Measurements from ENCODE around the gene GKN1.

The GKN1 gene

DNA sequence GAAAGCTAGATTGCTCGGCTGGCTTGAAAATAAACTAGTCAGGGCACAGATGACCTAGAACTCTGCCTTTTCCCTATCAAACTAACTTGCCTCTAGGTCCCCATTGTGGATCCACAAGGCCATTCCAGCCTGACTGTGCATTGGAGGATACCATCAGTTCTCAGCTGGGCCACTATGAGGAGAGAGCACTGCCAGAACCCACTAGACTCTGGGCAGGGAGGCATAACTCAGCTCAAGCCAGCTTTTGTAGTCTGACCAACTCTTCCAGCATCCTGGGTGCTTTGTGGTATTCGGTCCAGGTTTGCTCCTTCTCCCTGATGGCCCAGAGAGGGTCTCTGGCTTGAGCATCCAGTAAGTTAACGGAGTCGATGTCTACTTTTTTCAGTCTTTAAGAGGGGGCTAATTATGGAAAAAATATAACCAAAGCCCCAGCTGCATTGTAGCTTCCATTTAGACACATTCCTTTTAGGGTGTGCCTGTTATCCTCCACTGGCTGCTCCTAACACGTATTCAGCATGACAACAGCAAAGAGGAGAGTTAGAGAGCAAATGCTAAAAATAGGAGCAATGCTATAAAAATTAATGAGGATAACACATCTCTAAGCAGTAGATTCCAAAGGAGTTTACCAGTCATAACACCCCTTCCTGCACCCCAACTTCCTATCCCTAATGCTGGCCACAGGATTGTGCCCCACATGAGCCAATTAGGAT is 36.9 kb upstream of the GKN1 start:
- H3K27me3 ChIP-seq (ENCODE audit: control insufficient read depth in 2 of 2, insufficient read depth in 2 of 2, low read length in 2 of 2), result peaks cover 0 to 1% of the 10 kb centered on the region in 2 donors
- H3K27ac ChIP-seq (ENCODE audit: low read depth in 2 of 2, low read length in 2 of 2), result no peak overlapping the region
- H3K9ac ChIP-seq (ENCODE audit: low read depth in 1 of 2, low read length in 2 of 2), result no peak overlapping the region
- no peaks in the 10 kb centered on the region for H3K36me3 ChIP-seq (ENCODE audit: control insufficient read depth in 2 of 2, insufficient read depth in 2 of 2, low read length in 2 of 2)
- no peaks in the 10 kb centered on the region for H3K4me1 ChIP-seq (ENCODE audit: control insufficient read depth in 2 of 2, insufficient read depth in 2 of 2, low read length in 2 of 2)
- H3K9me3 ChIP-seq (ENCODE audit: control insufficient read depth in 2 of 2, low read length in 2 of 2), result no peaks in the 10 kb centered on the region
- H3K4me3 ChIP-seq (ENCODE audit: low read length in 2 of 2), result no peak overlapping the region

DNA sequence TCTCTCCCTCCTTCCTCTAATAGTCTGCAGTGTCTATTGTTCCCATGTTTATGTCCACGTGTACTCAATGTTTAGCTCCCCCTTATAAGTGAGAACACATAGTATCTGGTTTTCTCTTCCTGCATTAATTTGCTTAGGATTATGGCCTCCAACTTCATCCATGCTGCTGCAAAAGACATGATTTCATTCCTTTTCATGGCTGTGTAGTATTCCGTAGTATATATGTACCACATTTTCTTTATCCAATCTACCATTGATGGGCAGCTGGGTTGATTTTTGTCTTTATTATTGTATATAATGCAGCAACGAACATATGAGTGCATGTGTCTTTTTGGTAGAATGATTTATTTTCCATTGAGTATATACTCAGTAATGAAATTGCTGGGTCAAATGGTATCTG is 35.5 kb upstream of the GKN1 start:
- no peak overlapping the region for H3K27ac ChIP-seq (ENCODE audit: low read depth in 2 of 2, low read length in 2 of 2)

DNA sequence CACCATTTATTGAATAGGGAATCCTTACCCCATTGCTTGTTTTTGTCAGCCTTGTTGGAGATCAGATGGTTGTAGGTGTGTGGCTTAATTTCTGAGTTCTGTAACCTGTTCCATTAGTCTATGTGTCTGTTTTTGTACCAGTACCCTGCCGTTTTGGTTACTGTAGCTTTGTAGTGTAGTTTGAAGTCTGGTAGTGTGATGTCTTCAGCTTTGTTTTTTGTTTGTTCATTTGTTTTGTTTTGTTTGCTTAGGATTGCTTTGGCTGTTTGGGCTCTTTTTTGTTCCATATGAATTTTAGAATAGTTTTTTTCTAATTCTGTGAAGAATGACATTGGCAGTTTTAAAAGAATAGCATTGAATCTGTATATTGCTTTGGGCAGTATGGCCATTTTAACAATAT is 34.5 kb upstream of the GKN1 start:
- H3K9me3 ChIP-seq (ENCODE audit: control insufficient read depth in 2 of 2, low read length in 2 of 2), result no peaks in the 10 kb centered on the region
- H3K4me1 ChIP-seq (ENCODE audit: control insufficient read depth in 2 of 2, insufficient read depth in 2 of 2, low read length in 2 of 2), result no peaks in the 10 kb centered on the region
- H3K36me3 ChIP-seq (ENCODE audit: control insufficient read depth in 2 of 2, insufficient read depth in 2 of 2, low read length in 2 of 2), result no peaks in the 10 kb centered on the region
- no peak overlapping the region for H3K27ac ChIP-seq (ENCODE audit: low read depth in 2 of 2, low read length in 2 of 2)
- no peak overlapping the region for H3K4me3 ChIP-seq (ENCODE audit: low read length in 2 of 2)
- H3K27me3 ChIP-seq (ENCODE audit: control insufficient read depth in 2 of 2, insufficient read depth in 2 of 2, low read length in 2 of 2), result peaks cover 0 to 1% of the 10 kb centered on the region in 2 donors
- no peak overlapping the region for H3K9ac ChIP-seq (ENCODE audit: low read depth in 1 of 2, low read length in 2 of 2)

More for the DNA sequence above, 35.5 kb upstream of the GKN1 start:
- H3K27me3 ChIP-seq (ENCODE audit: control insufficient read depth in 2 of 2, insufficient read depth in 2 of 2, low read length in 2 of 2), result peaks cover 0 to 1% of the 10 kb centered on the region in 2 donors
- no peak overlapping the region for H3K4me3 ChIP-seq (ENCODE audit: low read length in 2 of 2)
- no peaks in the 10 kb centered on the region for H3K36me3 ChIP-seq (ENCODE audit: control insufficient read depth in 2 of 2, insufficient read depth in 2 of 2, low read length in 2 of 2)
- H3K9ac ChIP-seq (ENCODE audit: low read depth in 1 of 2, low read length in 2 of 2), result no peak overlapping the region
- H3K9me3 ChIP-seq (ENCODE audit: control insufficient read depth in 2 of 2, low read length in 2 of 2), result no peaks in the 10 kb centered on the region
- H3K4me1 ChIP-seq (ENCODE audit: control insufficient read depth in 2 of 2, insufficient read depth in 2 of 2, low read length in 2 of 2), result no peaks in the 10 kb centered on the region

DNA sequence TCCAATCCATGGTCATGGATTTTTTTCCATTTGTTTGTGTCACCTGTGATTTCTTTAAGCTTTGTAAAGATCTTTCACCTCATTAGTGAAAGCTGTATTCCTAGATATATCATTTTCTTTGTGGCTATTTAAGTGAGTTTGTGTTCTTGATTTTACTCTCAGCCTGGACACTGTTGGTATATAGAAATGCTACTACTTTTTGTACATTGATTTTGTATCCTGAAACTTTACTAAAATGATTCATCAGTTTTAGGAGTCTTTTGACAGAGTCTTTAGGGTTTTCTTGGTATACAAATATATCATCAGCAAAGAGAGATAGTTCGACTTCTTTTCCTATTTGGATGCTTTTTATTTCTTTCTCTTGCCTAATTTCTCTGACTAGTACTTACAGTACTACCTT is 34.1 kb upstream of the GKN1 start:
- Histone ChIP-seq H3K4me1 (ENCODE audit: control insufficient read depth in 2 of 2, insufficient read depth in 2 of 2, low read length in 2 of 2) (no peaks in the 10 kb centered on the region), H3K36me3 (ENCODE audit: control insufficient read depth in 2 of 2, insufficient read depth in 2 of 2, low read length in 2 of 2) (no peaks in the 10 kb centered on the region), H3K4me3 (ENCODE audit: low read length in 2 of 2) (no peak overlapping the region), H3K27ac (ENCODE audit: low read depth in 2 of 2, low read length in 2 of 2) (no peak overlapping the region), H3K9ac (ENCODE audit: low read depth in 1 of 2, low read length in 2 of 2) (no peak overlapping the region), H3K9me3 (ENCODE audit: control insufficient read depth in 2 of 2, low read length in 2 of 2) (no peaks in the 10 kb centered on the region), H3K27me3 (ENCODE audit: control insufficient read depth in 2 of 2, insufficient read depth in 2 of 2, low read length in 2 of 2) (peaks cover 0 to under 1% of the 10 kb centered on the region in 2 donors)

DNA sequence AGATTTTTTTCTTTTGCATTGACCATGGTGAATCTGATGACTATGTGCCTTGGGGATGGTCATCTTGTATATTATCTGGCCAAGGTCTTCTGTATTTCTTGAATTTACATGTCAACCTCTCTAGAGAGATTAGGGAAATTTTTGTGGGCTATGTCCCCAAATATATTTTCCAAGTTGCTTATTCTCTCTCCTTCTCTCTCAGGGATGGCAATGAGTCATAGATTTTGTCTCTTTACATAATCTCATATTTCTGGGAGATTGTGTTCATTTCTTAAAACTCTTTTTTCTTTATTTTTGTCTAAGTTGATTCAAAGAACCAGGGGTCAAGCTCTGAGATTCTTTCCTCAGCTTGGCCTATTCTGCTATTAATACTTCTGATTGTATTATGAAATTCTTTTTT is 31.6 kb upstream of the GKN1 start:
- H3K27me3 ChIP-seq (ENCODE audit: control insufficient read depth in 2 of 2, insufficient read depth in 2 of 2, low read length in 2 of 2), result no peaks in the 10 kb centered on the region

DNA sequence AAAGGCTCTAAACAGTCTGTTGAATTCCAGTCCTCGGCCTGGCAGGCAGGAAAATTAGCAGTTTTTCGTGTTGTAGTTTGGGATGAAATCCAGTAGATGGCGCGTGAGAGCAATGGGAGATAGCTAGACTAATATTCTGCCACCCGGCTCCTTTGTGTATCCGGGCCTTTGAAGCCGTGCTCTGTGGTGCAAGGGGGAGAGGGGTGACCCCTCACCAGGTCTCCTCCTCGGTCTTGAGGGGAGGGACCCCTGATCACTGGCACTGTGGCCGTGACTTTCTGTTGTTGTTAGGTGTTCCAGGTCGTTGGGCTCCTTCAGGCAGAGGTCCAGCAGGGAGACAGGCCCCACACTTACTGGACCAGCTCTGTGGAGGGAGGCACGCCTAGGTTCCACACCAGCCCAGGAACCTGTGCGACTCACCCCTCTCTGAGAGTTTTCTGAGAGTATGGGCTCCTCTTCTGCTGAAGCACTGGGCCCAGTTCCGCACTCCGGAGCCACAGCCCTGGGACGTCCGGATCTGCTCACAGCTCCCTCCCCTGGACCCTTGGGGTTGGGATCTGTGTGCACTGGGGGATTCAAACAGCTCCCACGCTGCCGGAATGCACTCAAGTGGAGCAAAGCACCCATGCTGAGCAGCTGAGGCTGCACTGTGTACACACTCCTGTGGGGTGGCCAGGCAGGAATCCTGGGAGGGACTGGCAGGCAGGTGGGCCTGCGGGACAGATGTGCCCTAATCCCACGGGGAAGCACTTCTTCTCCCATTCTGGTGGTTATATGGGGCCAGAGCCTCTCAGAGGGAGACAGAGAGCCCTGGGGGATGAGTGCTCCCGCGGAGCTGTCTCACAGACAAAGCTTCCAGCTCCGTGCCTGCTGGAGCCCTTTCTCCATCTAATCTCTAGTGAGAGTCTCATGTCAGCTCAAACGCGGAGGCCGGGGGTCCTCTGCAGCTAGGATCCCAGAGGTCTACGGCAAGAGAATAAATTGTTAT is 30.6 kb upstream of the GKN1 start:
- H3K9me3 ChIP-seq (ENCODE audit: control insufficient read depth in 2 of 2, low read length in 2 of 2), result no peaks in the 10 kb centered on the region
- H3K4me1 ChIP-seq (ENCODE audit: control insufficient read depth in 2 of 2, insufficient read depth in 2 of 2, low read length in 2 of 2), result no peaks in the 10 kb centered on the region
- H3K9ac ChIP-seq (ENCODE audit: low read depth in 1 of 2, low read length in 2 of 2), result no peak overlapping the region
- H3K36me3 ChIP-seq (ENCODE audit: control insufficient read depth in 2 of 2, insufficient read depth in 2 of 2, low read length in 2 of 2), result no peaks in the 10 kb centered on the region
- H3K4me3 ChIP-seq (ENCODE audit: low read length in 2 of 2), result no peak overlapping the region
- no peak overlapping the region for H3K27ac ChIP-seq (ENCODE audit: low read depth in 2 of 2, low read length in 2 of 2)
- no peaks in the 10 kb centered on the region for H3K27me3 ChIP-seq (ENCODE audit: control insufficient read depth in 2 of 2, insufficient read depth in 2 of 2, low read length in 2 of 2)

More for the DNA sequence above, 31.6 kb upstream of the GKN1 start:
- Histone ChIP-seq H3K4me3 (ENCODE audit: low read length in 2 of 2) (no peak overlapping the region), H3K27ac (ENCODE audit: low read depth in 2 of 2, low read length in 2 of 2) (no peak overlapping the region), H3K36me3 (ENCODE audit: control insufficient read depth in 2 of 2, insufficient read depth in 2 of 2, low read length in 2 of 2) (no peaks in the 10 kb centered on the region), H3K4me1 (ENCODE audit: control insufficient read depth in 2 of 2, insufficient read depth in 2 of 2, low read length in 2 of 2) (no peaks in the 10 kb centered on the region), H3K9me3 (ENCODE audit: control insufficient read depth in 2 of 2, low read length in 2 of 2) (no peaks in the 10 kb centered on the region), H3K9ac (ENCODE audit: low read depth in 1 of 2, low read length in 2 of 2) (no peak overlapping the region)

DNA sequence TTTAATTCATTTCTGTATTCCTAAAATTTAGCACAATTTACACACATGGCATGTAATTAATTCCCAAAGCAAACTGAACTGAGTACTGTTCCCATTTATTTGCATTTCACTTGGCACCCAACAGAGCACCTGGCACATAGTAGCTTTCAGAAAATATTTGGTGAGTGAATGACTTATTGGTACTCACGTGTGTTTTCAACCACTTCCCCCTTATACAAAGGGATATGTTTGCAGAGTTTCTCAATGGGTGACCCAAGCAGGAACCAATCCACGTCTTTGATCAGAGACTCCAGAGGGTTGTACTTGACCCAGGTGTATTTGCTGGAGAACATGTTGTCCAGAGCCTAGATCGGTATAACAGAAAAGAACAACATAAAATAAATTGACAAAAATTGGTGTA is 28.3 kb upstream of the GKN1 start:
- no peak overlapping the region for H3K4me3 ChIP-seq (ENCODE audit: low read length in 2 of 2)
- H3K27ac ChIP-seq (ENCODE audit: low read depth in 2 of 2, low read length in 2 of 2), result no peak overlapping the region
- H3K4me1 ChIP-seq (ENCODE audit: control insufficient read depth in 2 of 2, insufficient read depth in 2 of 2, low read length in 2 of 2), result no peaks in the 10 kb centered on the region
- no peak overlapping the region for H3K9ac ChIP-seq (ENCODE audit: low read depth in 1 of 2, low read length in 2 of 2)
- no peaks in the 10 kb centered on the region for H3K9me3 ChIP-seq (ENCODE audit: control insufficient read depth in 2 of 2, low read length in 2 of 2)
- H3K36me3 ChIP-seq (ENCODE audit: control insufficient read depth in 2 of 2, insufficient read depth in 2 of 2, low read length in 2 of 2), result no peaks in the 10 kb centered on the region
- H3K27me3 ChIP-seq (ENCODE audit: control insufficient read depth in 2 of 2, insufficient read depth in 2 of 2, low read length in 2 of 2), result no peaks in the 10 kb centered on the region

DNA sequence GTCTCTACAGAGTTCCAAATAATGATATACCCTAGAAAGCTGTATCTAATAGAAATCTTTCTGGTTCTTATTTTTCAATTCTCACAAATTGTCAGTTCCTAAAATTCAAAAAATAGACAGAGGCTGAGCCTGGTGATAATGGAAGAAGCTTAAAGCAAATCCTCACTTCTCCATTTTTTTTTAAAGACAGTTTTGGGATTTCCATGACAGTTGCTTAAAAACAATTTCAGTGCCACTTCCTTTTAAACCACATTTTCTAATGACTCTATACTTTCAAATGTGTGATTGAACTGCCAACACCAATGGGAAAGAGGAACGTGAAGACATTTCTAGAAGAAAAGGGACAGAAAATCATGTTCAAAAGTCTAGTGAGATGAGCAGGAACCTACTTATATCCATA is 25.7 kb upstream of the GKN1 start:
- H3K9me3 ChIP-seq (ENCODE audit: control insufficient read depth in 2 of 2, low read length in 2 of 2), result no peaks in the 10 kb centered on the region
- H3K4me1 ChIP-seq (ENCODE audit: control insufficient read depth in 2 of 2, insufficient read depth in 2 of 2, low read length in 2 of 2), result no peaks in the 10 kb centered on the region
- no peak overlapping the region for H3K9ac ChIP-seq (ENCODE audit: low read depth in 1 of 2, low read length in 2 of 2)
- H3K36me3 ChIP-seq (ENCODE audit: control insufficient read depth in 2 of 2, insufficient read depth in 2 of 2, low read length in 2 of 2), result no peaks in the 10 kb centered on the region
- H3K27me3 ChIP-seq (ENCODE audit: control insufficient read depth in 2 of 2, insufficient read depth in 2 of 2, low read length in 2 of 2), result no peaks in the 10 kb centered on the region
- no peak overlapping the region for H3K4me3 ChIP-seq (ENCODE audit: low read length in 2 of 2)
- H3K27ac ChIP-seq (ENCODE audit: low read depth in 2 of 2, low read length in 2 of 2), result no peak overlapping the region

DNA sequence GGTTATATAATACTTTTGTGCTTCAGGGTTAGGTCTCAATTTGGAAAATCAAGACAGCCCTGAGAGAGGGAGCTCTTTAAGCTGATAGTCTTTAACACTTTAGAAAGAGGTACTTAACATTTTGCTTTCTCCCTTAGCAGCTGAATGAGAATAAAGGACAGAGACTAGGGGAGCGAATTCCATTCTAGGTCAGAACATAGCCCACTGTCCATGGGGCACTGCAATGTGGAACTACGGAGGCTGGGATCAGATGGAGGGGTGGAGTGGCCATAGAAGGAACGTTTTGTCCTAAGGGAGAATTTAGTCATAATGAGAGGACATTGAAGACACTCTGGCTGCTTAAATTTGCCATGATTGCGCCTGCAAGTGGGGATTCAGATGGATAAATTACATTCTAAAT is 22.5 kb upstream of the GKN1 start:
- H3K4me3 ChIP-seq (ENCODE audit: low read length in 2 of 2), result no peak overlapping the region
- H3K27me3 ChIP-seq (ENCODE audit: control insufficient read depth in 2 of 2, insufficient read depth in 2 of 2, low read length in 2 of 2), result no peaks in the 10 kb centered on the region
- no peak overlapping the region for H3K9ac ChIP-seq (ENCODE audit: low read depth in 1 of 2, low read length in 2 of 2)
- H3K27ac ChIP-seq (ENCODE audit: low read depth in 2 of 2, low read length in 2 of 2), result no peak overlapping the region
- no peaks in the 10 kb centered on the region for H3K9me3 ChIP-seq (ENCODE audit: control insufficient read depth in 2 of 2, low read length in 2 of 2)
- H3K36me3 ChIP-seq (ENCODE audit: control insufficient read depth in 2 of 2, insufficient read depth in 2 of 2, low read length in 2 of 2), result no peaks in the 10 kb centered on the region
- H3K4me1 ChIP-seq (ENCODE audit: control insufficient read depth in 2 of 2, insufficient read depth in 2 of 2, low read length in 2 of 2), result no peaks in the 10 kb centered on the region

DNA sequence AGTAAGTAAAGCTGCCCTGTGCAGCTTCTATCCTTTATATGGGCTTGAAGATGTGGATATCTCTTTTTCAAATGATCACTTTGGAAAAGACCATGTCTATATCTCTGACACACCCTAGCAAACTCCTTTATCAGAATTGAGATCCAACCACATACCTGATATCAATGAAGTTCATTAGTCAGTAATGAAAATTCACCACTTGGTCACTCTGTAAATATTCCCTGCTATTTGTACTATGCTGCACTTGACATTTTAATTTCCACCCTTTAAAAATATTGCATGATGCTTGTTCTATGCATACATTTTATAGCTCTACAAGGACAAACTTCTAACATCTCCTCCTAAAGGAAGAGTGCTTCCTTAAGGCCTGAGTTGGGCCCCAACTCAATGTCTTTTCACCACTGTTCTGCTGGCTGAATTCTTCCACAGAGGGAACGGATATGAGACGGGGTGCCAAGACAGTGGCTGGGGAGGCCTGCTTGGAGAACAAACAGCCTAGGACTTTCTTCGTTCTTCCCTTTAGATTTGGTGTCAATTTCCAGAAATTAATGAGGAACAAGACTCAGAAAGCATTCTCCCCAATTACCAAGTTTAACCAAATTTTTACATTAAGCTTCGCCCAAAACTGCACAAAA is 21.4 kb upstream of the GKN1 start, which contains the start of gene GKN2:
Gene GKN2 (minus strand): TSS at position 7 of the 635 bp plus-strand sequence. CDS start 32 bp downstream, outside the sequence.
- no peak within 1 kb of the TSS for H3K4me3 ChIP-seq (ENCODE audit: low read length in 2 of 2)

More for the DNA sequence above, 21.4 kb upstream of the GKN1 start, which contains the start of gene GKN2:
- no peak within 1 kb of the TSS for H3K27ac ChIP-seq (ENCODE audit: low read depth in 2 of 2, low read length in 2 of 2)
- no peak within 1 kb of the TSS for H3K9ac ChIP-seq (ENCODE audit: low read depth in 1 of 2, low read length in 2 of 2)
- H3K27me3 ChIP-seq (ENCODE audit: control insufficient read depth in 2 of 2, insufficient read depth in 2 of 2, low read length in 2 of 2), result no peaks in the 10 kb centered on the region
- no peaks in the 10 kb centered on the region for H3K36me3 ChIP-seq (ENCODE audit: control insufficient read depth in 2 of 2, insufficient read depth in 2 of 2, low read length in 2 of 2)
- H3K9me3 ChIP-seq (ENCODE audit: control insufficient read depth in 2 of 2, low read length in 2 of 2), result no peaks in the 10 kb centered on the region
- no peaks in the 10 kb centered on the region for H3K4me1 ChIP-seq (ENCODE audit: control insufficient read depth in 2 of 2, insufficient read depth in 2 of 2, low read length in 2 of 2)
